RWPE2 (cell line): ENCODE data around the gene ITGA11.

Source experiments
- ATAC-seq: fragments of 200-7000 bp; cut with Tn5 transposase; 3 replicates; pipeline ENCODE4 v1.9.1; 2021; ENCODE audit warnings: low read depth
- DNase-seq: peaks from one replicate; pipeline ENCODE4 v3.0.0-alpha.2; 2020; ENCODE audit warnings: low spot score
- H3K27ac ChIP-seq: fragments of 450-650 bp; 2 replicates; pipeline ENCODE4 v1.5.1; 2017; ENCODE audit warnings: mild to moderate bottlenecking; ENCODE audit not compliant: poor library complexity, severe bottlenecking
- H3K27me3 ChIP-seq: fragments of 250-450 bp; sonication (Bioruptor Pico); 2 replicates; pipeline ENCODE4 v1.5.1; 2021; ENCODE audit warnings: mild to moderate bottlenecking, moderate library complexity; ENCODE audit not compliant: insufficient read depth, poor library complexity, severe bottlenecking
- H3K36me3 ChIP-seq: fragments of 250-450 bp; sonication (Bioruptor Pico); 2 replicates; pipeline ENCODE4 v1.5.1; 2020; ENCODE audit warnings: low read depth, mild to moderate bottlenecking, moderate library complexity
- H3K4me1 ChIP-seq: fragments of 250-450 bp; sonication (Bioruptor Pico); 2 replicates; pipeline ENCODE4 v1.5.1; 2021; ENCODE audit warnings: mild to moderate bottlenecking, moderate library complexity; ENCODE audit not compliant: insufficient read depth, poor library complexity, severe bottlenecking
- H3K4me3 ChIP-seq: fragments of 250-450 bp; sonication (Bioruptor Pico); 2 replicates; pipeline ENCODE4 v1.5.1; 2021; ENCODE audit warnings: mild to moderate bottlenecking, moderate library complexity; ENCODE audit not compliant: severe bottlenecking
- H3K9me3 ChIP-seq: fragments of 250-450 bp; sonication (Bioruptor Pico); 2 replicates; pipeline ENCODE4 v1.5.1; 2021; ENCODE audit warnings: mild to moderate bottlenecking, moderate library complexity; ENCODE audit not compliant: severe bottlenecking
- CTCF ChIP-seq: fragments of 450-650 bp; IDR thresholded peaks from one replicate; pipeline ENCODE4 v1.5.1; 2017; ENCODE audit warnings: mild to moderate bottlenecking, moderate library complexity; ENCODE audit not compliant: poor library complexity, severe bottlenecking

The ITGA11 gene

GRCh38 chr15:68307131-68307928 lies 124.6 kb downstream of the ITGA11 start:
- H3K4me1 ChIP-seq, result peaks cover 10% of the 10 kb centered on the region
- no peak for ATAC-seq
- no peak for TF ChIP-seq CTCF
- no peaks in the 10 kb centered on the region for H3K36me3 ChIP-seq
- no peaks in the 10 kb centered on the region for H3K27me3 ChIP-seq
- H3K27ac ChIP-seq, result no peak overlapping the region
- DNase-seq, result no peak
- H3K4me3 ChIP-seq, result no peak overlapping the region
- no peaks in the 10 kb centered on the region for H3K9me3 ChIP-seq

GRCh38 chr15:68305420-68305871 lies 126.5 kb downstream of the ITGA11 start:
- no peaks in the 10 kb centered on the region for H3K27me3 ChIP-seq
- no peak overlapping the region for H3K4me3 ChIP-seq
- no peak for TF ChIP-seq CTCF
- no peaks in the 10 kb centered on the region for H3K36me3 ChIP-seq
- H3K4me1 ChIP-seq, result peaks cover 10% of the 10 kb centered on the region
- no peaks in the 10 kb centered on the region for H3K9me3 ChIP-seq
- ATAC-seq (no peak), DNase-seq (no peak)
- H3K27ac ChIP-seq, result peak overlapping the region; percentile 5

- ATAC-seq (peak; percentile 59), DNase-seq (no peak)
- peaks cover 10% of the 10 kb centered on the region for H3K4me1 ChIP-seq
- H3K4me3 ChIP-seq, result no peak overlapping the region
- peak overlapping the region; percentile 5 for H3K27ac ChIP-seq
- no peaks in the 10 kb centered on the region for H3K9me3 ChIP-seq
- no peaks in the 10 kb centered on the region for H3K36me3 ChIP-seq
- H3K27me3 ChIP-seq, result no peaks in the 10 kb centered on the region
- no peak for TF ChIP-seq CTCF
Observed at GRCh38 chr15:68304589-68305337, 127.2 kb downstream of the ITGA11 start.

GRCh38 chr15:68303560-68304436 lies 128.2 kb downstream of the ITGA11 start:
- peaks cover 10% of the 10 kb centered on the region for H3K4me1 ChIP-seq
- no peak overlapping the region for H3K4me3 ChIP-seq
- H3K9me3 ChIP-seq, result no peaks in the 10 kb centered on the region
- H3K27ac ChIP-seq, result peak overlapping the region; percentile 5
- DNase-seq, result peak; percentile 76
- ATAC-seq, result no peak
- TF ChIP-seq CTCF, result no peak
- no peaks in the 10 kb centered on the region for H3K27me3 ChIP-seq
- H3K36me3 ChIP-seq, result peaks cover 1% of the 10 kb centered on the region; the same call in 1 of the 2 replicates
